Fibroblast of skin of right biceps (primary cell): ENCODE results near the gene CLEC2L.

Experiments
- DNase-seq: peaks from one replicate; pipeline ENCODE4 v3.0.0-alpha.2; 2013

Gene CLEC2L

DNA sequence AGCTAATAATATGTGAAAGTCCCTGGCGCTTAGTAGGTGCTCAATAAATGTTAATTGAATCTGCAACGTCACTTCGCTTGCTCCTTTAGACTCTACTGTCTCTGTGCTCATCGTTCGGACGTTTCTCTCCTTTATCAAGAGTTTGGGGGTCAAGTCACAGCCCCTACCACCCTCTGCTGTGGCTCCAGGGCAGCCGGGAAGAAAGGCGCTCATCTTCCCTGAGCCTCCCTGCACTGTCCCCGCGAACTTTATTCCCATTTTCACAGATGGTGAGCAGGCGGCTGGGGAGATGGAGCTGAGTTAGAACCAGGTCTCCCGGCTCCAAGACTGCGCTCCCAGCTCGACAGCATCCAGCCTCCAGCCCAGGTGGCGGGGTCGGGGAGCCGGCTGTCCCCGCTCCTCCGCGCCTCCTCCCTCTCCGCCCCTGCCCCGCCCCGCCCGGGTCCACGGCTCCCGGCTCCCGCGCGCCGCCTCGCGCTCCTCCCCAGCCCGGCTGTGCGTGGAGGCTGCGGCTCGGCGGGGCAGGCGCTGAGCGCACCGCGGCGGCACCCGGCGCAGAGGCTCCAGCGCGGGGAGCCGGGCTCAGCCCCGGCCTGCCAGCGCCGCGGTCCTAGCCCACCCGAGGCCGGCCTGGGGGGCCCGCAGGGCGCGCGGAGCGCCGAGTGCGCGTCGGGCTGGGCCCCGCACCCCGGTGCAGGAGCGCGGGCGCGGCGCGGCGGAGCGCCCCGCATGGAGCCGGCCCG, at the start of gene CLEC2L:
TSS of gene CLEC2L (plus strand) at position 487 of the 743 bp plus-strand sequence. CDS start at position 730, 243 bp downstream.
- no peak for DNase-seq

DNA sequence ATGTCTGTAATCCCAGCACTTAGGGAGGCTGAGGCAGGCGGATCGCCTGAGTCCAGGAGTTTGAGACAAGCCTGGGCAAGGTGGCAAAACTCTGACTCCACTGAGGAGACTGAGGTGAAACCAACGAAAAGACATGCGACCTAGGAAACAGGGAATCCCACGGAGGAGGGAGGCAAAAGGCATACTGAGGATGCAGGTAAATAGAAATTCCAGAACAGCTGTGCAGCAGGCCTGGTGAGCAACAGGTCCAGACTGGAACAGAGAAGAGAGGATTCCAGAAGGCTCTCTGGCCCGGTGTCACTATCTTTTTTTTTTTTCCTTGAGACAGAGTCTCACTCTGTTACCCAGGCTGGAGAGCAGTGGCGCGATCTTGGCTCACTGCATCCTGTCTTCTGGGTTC, 47.3 kb upstream of the CLEC2L start:
- DNase-seq, result no peak

DNA sequence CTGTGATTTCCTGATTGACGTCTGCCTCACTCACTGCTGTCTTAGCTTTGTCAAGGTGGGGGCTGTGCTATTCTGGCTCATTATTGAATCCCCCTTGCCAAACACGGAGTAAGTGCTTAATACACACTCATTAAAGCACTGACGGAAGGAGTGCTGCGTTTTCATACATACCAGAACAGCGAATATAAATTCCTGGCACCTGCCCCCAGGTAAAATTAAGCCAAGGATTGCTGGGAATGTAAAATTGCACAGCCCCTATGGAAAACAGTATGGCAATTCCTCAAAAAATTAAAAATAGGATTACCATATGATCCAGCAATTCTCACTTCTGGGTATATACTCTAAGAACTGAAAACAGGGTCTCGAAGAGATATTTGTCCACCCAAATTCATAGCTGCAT, 46.6 kb upstream of the CLEC2L start:
- no peak for DNase-seq

DNA sequence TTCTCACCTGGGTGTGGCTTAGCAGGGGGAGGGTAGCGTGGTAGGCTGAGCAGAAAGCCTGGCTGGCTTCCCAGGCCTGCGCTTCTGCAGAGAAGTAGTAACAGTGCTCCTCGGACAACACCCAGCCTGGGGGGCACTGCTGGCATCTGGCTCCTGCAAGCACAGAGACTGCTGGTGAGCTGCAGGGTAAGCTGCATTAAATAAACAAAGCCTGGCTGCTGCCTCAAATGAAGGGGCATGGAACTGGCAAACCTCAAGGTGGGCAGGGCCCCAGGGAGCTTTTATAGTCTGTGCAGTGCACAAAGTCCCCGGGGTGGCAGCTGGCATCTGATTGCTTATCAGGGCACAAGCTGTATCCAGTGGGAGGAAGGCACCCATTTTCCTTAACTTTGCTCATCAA, 43.9 kb upstream of the CLEC2L start:
- no peak for DNase-seq

DNA sequence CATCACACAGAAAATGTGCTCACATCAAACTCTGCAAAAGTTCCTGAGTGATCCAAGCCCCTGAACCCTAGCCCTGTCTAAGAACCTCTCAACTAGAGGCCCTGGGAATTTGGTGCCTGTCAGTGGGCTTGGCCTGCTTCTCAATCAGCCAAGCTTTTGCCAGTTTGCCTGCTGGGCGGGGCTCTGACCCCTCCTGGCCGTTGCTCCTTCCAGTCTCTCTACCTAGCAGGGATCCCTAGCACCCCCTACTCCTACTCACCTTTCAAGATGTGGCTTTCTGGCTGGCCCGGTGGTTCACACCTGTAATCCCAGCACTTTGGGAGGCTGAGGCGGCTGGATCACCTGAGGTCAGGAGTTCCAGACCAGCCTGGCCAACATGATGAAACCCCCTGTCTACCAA, 42.1 kb upstream of the CLEC2L start:
- no peak for DNase-seq

DNA sequence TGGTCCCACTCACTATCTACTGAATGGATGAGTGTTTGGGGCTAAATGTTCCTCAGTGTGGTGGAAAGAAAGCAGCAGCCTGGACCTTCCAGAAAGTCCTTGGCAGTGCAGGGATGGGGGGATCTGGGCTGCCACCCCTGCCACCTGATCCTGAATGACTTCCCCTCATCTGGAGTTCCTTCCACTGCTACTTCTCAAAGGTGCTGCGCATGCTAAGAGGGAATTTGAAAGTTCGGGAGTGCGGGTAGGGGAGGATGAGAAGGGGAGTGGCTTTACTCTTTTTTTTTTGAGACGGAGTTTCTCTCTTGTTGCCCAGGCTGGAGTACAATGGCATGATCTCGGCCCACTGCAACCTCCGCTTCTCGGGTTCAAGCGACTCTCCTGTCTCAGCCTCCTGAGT, 41.4 kb upstream of the CLEC2L start:
- no peak for DNase-seq

DNA sequence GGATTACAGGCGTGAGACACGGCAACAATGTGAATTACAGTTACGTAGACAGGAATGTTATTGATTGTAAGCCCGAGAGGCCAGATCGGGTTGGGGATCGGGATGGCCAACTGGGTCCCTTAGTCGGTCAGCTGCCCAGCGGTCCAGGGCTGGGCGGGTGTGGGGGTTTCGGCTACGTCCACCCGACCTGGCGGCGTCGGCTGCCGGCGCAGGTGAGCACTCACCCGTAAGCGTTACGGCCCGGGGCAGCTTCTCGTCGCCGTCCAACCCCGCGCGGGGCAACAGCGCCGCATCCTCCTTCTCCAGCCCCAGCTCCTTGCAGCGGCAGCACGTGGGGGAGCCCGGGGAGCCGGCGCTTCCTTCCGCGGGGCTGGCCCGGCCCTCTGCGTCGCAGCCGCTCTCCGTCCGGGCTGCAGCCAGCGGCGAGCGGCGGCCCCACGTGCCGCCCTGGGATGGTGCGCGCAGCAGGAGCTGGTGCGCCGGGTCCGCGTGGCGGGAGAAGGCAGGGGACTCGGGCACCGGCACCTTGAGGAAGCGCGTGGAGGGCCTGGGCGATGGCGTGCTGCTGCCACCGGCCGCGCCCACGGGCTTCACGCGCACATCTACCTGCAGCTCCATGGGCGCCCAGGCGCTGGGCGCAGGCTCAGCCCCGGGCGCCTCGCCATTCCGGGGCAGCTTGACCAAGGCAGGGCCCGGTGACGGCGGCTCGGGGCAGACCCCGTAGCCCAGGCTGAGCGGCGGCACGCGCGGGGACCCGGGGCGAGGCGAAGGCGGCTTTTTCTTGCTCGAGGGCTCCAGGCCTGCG, 40.6 kb upstream of the CLEC2L start:
- peak; percentile 14 for DNase-seq

DNA sequence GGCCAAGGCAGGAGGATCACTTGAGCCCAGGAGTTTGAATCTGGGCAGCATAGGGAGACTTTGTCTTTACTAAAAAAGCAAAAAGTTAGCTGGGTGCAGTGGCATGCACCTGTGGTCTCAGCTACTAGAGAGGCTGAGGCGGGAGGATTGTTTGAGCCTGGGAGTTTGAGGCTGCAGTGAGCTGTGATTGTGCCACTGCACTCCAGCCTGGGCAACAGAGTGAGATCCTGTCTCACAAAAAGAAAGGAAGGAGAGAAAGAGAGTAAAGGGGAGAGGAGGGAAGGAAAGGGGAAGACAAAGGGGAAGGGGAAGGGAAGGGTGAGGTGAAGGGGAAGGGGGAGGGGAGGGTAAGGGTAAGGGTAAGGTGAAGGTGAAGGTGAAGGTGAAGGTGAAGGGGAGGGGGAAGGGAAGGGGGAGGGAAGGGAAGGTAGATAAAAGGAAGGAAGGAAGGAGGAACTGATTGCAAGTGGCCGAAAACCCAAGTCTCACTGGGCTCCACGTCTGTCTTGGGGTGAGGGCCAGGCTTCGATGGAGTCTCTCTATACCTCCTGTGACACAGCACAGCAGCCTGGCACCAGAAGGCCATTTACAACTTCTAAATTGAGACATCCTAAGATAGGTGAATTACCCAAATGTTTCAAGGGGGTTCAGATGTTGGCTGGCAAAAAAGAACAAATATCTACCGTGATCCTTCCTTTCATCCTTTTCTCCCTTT, 36.0 kb upstream of the CLEC2L start:
- no peak for DNase-seq

DNA sequence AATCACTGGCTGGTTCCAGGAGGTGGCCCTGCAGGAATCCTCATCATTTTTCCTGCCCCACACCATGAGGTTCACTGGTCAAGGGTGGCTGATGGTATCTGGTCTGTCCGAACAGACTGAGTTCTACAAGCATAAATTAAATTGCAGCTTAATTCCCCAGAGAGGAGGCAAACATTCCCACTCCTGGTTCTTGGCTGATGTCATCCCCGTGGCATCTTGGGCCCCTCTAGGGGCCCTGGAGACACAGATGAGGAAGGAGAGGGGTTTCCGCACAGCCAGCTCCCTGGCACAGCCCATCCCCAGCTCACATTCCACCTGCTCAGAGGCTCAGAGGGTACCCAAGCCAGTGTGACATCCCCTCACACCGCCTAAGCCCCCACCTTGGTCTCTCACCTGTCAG, 34.7 kb upstream of the CLEC2L start:
- peak; percentile 8 for DNase-seq

DNA sequence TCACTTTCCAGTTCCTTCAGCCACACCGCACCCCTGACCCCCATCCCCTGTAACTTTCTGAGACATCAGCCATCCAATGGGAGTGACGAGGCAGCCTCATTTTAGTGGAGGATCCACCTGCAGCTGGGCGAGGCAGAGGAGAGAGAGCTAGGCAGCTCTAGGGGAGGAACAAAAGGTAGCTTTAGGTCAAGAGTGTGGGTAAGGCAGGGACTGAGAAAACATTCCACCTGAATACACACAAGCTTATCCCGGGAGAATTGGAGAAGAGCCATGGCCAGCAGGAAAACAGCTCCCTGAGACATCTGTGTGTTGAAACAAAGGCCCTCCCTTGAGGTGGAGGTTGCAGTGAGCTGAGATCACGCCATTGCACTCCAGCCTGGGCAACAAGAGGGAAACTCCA, 33.4 kb upstream of the CLEC2L start:
- no peak for DNase-seq

DNA sequence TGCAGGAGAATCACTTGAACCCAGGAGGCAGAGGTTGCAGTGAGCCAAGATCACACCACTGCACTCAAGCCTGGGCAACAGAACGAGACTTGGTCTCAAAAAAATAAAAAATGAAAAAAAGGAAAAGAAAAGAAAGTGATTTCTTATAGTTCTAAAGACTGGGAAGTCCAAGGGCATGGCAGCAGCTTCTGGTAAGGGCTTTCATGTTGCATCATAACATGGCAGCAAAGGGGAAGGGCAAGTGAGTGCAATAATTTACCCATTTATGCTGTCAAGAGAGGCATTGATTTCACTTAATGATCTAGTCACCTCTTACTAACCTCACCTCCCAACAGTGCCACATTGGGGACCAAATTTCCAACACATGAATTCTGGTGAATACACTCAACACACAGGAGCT, 31.2 kb upstream of the CLEC2L start:
- DNase-seq, result no peak

DNA sequence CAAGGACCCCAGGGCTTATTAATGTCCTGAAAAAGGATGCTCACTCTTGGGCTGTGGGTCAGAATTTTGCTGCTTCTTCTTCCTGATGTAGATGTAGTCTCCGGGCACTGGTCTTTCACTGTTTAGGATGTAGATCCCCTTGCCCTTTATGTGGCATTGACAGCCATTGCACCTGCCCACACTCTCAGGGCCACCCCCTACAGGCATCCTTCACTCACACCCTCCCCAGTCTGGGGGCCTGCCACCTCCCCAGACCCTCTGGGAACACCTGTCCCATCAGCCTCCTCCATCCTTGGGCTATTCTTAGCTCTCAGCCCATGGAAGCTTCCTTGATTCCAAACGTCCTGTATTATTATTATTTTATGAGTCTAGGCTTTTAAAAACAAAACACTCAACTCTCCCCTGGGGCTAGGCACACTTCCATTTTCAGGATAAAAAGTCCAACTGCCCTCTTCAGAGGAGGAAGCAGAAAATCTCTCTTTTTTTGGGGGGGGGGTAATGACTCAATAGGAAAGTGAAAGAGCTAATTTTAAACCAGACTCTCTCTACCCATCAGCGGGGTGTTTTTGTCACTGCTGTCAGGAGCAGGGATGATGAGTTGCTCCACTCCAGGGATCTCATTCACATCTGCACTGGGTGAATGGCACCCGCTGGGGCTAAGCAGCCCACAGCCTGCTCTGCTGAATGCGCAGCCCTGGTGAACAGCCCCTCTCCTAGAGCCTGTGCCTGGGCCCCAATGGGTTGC, 28.5 kb upstream of the CLEC2L start:
- no peak for DNase-seq

DNA sequence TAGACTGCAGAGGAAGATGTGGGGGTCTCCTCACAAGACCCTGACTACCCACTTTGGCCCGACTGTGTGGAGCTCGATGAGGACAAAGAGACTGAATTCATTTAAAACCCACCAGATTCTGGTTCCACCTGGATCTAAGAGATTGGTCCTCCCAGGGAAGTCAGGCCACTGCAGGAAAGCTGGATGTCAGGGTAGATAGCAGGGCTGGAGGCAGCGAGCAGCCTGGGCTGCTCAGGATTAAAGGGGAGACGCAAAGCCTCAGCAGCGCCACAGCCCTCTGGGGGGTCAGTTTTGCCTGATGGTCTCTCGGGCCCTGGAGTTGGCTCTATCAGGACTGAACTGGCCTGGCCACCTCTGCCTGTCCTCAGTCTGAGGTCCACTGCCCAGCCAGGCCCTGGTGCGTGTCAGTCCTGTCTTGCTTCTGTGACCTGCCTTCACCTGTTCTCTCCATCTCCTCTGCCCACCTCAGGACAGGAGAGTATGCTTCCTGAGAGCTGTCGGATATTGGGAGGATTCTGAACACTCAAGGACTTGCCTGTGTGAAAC, 27.8 kb upstream of the CLEC2L start:
- DNase-seq, result no peak

DNA sequence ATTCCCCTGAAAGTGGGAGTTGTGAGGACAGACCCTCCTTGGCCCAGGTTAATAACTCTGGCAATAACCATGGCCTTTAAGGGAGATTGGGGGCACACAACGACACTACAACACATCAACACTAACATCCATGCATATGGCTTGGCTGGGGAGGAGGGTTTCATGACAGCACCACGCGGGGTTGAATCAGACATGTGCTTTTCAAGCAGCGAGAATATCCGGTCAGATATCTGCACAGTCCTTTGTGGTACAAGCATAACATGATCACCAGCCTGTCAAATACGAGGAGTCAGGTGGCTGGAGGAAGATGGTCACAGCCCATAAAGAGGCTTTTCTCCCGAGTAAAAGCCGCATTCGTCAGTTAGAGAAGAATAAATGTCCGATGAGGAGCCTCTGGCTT, 27.0 kb upstream of the CLEC2L start:
- no peak for DNase-seq

DNA sequence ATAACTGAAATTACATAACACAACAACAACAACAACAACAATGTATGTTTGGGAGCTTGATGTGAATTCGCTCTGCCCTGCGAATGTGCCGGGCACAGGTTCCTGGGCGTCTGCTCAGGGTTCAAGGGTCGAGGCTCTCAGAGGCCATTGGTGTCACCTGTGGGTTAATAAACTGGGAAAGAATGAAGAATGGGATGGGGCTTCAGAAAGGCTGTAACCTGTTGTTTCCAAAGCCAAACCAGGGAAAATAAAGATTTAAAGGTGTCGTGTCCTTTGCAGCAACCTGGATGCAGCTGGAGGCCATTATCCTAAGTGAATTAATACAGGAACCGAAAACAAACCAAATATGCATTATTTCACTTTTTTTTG, 22.7 kb upstream of the CLEC2L start:
- no peak for DNase-seq

DNA sequence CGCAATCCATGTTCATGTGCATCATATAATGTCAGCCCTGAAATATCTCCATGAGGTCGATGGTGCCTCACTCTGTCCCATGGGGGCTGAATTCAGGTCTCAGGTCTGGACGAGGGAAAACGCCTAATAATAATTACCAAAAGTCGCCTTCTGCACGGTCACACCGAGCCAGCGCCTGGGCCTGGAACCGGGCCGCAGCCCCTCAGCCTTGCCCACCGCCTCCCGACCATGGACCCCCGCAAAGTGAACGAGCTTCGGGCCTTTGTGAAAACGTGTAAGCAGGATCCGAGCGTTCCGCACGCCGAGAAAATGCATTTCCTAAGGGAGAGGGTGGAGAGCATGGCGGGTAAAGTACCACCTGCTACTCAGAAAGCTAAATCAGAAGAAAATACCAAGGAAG, 21.3 kb upstream of the CLEC2L start:
- no peak for DNase-seq

DNA sequence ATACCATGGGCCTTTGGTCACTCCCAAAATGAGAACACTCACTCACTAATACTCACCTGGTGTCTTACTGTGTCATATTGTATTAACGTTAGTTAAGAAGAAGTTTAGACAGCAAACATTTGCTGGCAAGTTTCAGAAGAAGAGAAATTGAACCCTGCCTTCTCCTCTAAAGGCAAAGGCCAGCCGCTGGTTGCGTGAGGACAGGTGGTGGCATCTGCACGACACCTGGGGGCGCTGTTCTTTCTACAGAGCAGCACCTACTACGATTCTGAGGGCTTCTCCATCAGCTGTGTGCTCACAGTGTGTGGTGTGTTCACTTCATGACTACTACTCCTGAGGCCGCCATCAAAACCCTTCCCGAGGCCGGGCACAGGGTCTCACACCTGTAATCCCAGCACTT, 17.9 kb upstream of the CLEC2L start:
- DNase-seq, result no peak

DNA sequence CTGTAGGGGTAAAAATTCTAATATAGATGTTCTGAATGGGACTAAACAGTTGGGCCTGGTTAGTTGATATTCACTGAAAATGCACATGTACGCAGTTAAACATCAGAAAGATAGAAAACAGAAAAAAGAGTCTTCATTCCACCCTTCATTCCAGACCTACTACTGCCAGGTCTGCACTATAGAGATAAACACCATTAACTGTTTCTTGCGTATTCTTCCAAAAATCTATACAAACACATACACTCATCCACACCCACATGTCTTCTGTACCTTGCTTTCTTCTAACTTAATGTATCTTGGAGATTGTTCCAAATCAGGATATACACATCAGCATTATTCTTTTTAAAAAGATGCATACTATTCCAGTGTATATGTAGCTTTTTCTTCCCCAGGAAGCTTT, 13.9 kb upstream of the CLEC2L start:
- DNase-seq, result no peak

DNA sequence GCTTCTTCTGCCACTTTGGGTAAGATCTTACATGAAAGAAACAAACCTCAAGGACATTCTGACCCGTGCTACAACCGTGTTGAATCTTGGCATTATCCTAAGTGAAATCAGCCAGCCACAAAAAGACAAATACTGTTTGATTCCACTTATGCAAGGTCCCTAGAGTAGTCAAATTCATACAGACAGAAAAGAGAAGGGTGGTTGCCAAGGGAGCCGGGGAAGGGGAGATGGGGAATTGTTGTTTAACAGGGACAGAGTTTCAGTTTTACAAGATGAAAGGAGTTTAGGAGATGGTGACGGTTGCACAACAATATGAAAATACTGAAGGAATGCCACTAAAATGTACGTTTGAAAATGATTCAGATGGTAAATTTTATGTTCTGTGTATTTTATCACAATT, 12.2 kb upstream of the CLEC2L start:
- DNase-seq, result no peak

DNA sequence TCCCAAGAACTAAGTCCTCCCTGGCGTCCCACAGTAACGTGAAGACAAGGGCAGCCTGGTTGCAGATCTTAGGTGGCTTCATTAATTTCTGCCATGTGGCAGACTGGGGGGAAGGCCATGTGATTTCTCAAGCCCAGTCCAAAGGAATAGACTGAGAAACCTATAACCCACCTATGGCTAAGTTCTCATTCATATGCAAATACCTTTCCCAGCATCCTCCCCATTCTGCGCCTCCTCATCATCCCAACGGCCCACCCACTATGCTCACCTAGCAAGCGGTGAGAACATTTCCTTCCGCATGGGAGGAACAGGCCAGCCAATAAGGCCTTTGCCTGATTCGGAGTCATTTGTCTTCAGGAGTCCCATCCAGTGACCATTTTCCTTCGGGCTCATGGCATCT, 8.2 kb upstream of the CLEC2L start:
- no peak for DNase-seq

DNA sequence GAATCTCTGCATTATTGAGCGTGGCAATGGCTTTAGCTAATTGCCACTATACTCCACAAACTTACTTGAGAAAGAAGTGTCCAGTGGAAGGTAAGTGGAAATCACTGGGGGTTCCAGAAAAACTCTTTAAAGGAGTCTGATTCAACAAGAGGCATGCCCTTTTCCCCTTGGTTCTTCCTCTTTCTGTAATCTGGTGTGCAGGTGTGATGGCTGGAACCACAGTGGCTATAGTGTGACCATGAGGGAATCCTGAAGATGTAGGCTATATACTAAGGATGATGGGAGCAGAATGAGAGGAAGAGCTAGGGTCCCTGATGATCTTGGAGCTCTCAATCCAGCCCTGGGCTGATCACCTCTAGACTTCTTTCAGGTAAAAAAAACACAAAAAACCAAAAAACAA, 2.0 kb upstream of the CLEC2L start:
- DNase-seq, result no peak

DNA sequence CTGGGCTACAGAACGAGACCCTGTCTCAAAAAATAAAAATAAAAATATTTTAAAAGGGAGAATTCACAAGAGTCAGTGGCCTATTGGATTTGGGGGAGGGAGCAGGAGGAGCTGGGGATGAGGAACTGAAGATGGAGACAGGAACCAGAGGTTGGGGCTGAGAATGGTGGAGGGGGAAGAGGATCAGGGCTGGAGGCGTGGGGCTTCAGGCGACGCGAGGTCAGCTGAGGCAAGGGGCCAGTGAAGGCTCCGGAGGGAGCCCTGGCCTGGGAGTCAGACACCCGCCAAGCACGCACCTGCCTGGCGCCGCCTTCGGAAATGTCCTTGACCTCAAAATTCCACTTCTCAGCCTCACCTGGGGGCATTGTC, 671 bp upstream of the CLEC2L start:
- no peak for DNase-seq
